HG02943 (cell line): ENCODE results near the gene TMEM184B.

Source experiments
- ATAC-seq: cut with Tn5 transposase; IDR thresholded peaks from one replicate; pipeline ENCODE4 v1.9.1; 2021; ENCODE audit warnings: mild to moderate bottlenecking, low read depth, moderate library complexity; ENCODE audit not compliant: unreplicated experiment

The TMEM184B gene

DNA sequence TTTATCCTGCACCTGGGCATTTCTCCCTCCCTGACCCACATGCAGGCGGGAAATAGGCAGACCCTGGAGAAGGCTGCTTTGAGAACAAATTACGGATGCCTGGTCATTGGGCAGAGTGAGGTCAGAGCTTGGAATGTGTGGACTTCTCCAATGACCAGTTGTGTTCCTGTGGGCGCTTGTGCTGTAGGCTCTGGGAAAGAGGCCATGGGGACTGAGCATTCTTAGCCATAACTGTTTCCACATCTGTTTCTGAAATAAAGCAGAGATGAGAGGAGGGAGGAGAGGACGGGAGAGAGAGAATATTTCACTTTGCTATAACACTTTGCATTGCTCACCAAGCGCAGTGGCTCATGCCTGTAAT lies 11.2 kb upstream of the TMEM184B start:
- ATAC-seq: no peak

DNA sequence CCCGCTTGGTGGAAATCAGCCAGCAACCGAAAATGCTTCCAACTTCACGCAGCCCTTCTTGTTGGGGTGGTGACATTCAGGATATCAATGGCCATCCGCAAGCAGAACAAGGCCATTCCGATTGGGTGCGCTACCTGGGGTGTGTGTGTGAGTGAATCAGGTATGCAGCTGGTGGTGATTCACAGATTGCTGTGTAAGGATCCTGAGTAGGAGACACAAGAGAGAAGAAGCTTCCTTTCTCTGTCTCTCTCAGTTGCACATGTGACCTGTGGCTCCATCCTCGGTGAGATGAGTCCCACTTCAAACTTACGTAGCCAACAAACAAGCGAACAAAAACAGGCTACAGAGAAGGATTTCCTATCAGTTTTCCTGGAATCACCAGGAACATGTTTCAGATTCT lies 9.6 kb upstream of the TMEM184B start:
- no peak for ATAC-seq

- ATAC-seq: no peak
Measured at GRCh38 chr22:38276166-38276565, 3.4 kb upstream of the TMEM184B start.

DNA sequence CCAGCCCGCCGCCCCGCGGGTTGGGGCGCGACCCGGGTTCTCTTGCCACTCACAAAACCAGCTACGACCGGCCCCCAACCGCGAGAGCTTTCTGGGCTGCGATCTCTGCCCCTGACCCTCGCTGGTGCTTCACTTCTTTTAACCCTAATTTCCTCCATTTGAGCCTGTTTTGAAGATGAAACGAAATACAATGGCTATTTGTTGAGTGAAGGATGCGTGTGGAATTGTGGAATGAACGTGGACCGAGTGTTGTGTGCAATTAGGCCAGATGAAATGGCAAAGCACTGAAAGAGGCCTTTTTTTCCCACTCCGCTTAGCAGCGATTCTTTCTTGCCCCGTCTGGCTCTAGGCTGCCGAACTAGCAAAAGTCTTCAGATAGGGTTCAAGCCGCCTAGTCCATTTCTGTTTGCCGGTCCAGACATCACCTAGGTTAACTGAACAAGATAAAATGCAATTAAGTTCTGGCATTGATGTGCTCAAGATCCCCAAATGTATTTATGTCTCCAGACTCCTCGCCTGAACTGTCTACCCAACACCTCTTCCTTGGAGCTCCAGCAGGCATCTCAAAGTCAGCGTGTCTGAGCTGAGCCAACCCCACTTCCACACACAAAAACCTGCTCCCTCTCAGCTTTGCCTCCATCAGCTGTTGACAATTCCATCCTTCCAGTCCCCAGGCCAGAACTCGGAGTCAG lies 471 bp upstream of the TMEM184B start:
- ATAC-seq: no peak

DNA sequence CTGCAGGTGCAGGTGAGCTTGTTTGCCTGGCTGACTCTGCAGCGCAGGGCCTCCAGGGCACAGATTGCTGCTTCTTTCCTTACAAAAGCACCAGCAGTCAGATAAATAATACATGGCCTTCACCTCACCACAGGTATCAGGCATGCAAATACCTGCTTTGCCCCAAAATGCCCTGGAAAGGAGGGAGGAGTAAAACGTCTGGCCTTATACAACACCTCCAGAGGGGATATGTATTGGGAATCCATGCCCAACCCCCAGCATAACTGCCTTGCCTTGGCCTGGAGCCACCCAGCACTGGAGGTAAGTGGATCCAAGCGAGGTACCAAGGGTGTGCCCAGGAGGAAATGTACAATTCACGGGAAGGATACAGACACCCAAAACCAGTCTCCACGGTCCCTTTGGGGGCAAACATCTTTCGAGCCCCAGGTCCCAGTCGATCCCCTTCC lies 860 bp downstream of the TMEM184B start:
- no peak for ATAC-seq

DNA sequence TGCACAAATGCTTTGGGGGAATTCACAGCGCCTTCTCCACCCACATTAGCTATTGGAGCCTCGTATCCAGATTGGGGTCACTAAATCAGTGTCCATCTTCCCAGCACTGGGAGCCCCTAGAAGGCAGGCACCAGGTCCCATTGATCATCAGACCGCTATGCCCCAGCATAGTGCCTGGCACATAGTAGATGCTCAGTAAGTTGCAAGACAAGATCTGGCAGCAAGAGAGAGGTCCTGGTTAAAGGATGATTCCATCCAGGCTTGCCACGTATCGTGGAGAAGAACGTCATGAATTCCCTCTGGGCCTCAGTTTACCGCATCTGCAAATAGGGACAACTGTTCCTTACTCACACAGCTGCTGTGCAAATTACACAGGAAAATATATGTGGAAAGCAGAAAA lies 1.7 kb downstream of the TMEM184B start:
- ATAC-seq: no peak

GRCh38 chr22:38270091-38270992 lies 2.5 kb downstream of the TMEM184B start:
- ATAC-seq: no peak

GRCh38 chr22:38269466-38269865 lies 3.3 kb downstream of the TMEM184B start:
- no peak for ATAC-seq

DNA sequence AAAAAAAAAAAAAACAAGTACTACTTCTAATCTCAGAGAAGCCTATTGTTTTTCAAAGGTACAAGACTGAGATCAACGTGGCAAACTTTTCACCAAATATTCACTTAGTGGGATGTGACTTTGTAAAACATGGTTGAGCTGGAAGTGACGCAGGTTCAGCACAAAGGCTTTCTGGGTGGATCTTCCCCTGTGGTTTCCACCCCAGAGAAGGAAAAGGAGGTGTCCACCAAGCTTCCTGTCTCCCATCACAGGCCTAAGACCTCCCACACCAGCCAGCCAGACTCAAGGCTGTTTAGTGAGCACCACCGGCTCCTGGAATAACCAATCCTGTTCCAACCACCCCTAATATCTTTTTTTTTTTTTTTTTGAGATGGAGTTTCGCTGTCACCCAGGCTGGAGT lies 5.7 kb downstream of the TMEM184B start:
- no peak for ATAC-seq

GRCh38 chr22:38266120-38266519 lies 6.7 kb downstream of the TMEM184B start:
- ATAC-seq: no peak

GRCh38 chr22:38264322-38264843 lies 8.4 kb downstream of the TMEM184B start:
- no peak for ATAC-seq

GRCh38 chr22:38262051-38262795 lies 10.6 kb downstream of the TMEM184B start:
- ATAC-seq: no peak

- no peak for ATAC-seq
Measured at GRCh38 chr22:38260761-38261681, 11.8 kb downstream of the TMEM184B start.

DNA sequence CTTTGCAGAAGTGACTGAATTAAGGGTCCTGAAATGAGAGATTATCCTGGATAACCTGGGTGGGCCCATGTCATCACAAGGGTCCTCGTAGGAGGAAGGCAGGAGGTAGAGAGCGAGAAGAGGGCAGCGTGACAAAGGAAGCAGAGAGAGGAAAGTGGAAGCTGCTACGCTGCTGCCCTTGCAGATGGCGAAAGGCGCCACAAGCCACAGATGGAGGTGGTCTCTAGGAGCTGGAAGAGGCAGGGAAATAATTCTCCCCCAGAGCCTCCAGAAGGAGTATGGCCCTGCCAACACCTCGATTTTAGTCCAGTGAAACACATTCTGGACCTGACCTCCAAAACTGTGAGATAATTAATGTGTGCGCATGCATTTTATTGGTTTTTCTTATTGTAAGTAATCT lies 13.4 kb downstream of the TMEM184B start:
- no peak for ATAC-seq

DNA sequence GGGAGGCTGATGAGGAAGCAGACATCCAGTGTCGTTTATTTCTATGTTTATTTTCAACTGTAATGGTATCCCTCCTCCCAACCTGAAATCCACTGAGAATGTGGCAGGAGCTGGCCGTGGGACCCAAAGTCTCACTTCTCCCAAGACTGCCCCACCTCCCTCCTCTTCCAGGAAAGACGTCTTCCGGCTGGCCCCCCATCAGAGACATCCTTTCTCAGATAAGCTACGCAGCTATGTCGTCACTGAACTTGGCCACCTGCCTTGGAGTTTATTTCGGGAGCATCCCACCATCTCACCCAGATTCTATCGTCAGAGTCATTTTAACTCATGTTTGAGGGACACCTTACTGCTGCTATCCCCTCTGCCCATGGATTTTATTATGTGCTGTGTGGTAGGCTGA lies 13.9 kb downstream of the TMEM184B start:
- ATAC-seq: no peak

DNA sequence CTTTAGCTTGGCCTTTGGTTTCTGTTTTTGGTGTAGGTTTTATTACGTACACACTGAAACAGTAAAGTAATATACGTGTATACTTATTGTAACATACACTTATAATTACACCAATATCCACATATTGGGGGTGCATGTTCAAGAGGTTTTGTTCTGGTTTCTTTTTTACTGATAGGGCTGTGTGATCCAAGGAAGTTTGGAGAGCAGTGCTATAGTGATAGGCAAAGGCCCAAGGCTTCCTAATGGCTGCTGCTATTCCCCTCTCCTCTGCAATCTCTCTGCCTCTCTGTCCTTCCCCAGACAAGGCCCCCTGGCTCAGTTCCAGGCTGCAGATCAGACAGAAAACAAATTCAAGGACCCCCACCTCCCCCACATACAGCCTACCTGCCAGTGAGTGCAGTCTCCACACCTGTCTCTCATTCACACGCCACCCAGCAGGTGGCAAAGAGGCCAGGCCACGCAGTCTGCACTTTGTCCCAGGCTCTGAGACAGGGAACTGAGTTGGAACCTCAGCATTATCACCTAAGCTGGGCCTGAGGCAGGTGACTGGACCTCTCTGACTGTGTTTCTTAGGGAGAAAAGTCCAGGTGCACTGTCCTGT lies 15.1 kb downstream of the TMEM184B start:
- ATAC-seq: no peak

GRCh38 chr22:38257181-38257580 lies 15.6 kb downstream of the TMEM184B start:
- no peak for ATAC-seq

- ATAC-seq: no peak
Measured at GRCh38 chr22:38255697-38256096, 17.1 kb downstream of the TMEM184B start.

DNA sequence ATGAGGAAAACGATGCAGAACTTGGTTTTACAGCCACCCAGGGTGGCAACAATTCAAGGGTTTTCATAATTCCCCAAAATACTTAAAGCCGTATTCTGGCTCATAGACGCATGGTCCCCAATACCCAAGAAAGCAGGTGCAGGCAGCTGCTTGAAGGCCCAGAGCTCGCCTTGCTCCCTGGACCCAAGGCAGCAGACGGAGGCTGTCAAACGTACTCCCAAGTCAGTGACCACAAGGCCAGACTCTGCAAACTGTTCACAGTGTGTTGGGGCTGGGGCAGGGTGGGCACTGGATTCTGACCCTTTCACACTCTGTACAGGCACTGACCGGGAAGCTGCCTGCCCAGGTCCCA lies 21.5 kb downstream of the TMEM184B start:
- ATAC-seq: no peak
